Measurements from ENCODE around the gene ATP8A1. TPM values are rescaled to one million over a fixed set of nuclear protein-coding genes. Genes with fewer than 3 reads are reported as not detected.

The ATP8A1 gene
- total and polyA plus RNA-seq, 8 donors, result 21.5 to 60.9 (median 36.6) TPM

DNA sequence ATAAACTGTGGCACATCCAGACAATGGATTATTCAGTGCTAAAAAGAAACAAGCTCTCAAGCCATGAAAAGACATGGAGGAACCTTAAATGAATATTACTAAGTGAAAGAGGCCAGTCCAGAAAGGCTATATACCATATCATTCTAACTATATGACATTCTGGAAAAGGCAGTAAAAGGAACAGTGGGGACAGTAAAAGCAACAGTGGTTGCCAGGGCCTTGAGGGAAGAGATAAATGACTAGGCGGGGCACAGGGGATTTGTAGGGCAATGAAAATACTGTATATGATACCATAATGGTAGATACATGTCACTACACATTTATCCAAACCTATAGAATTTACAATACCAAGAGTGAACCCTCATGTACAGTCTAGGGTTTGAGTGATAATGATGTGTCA, 115.3 kb downstream of the ATP8A1 start:
- intact Hi-C loops (cut with DNase I), result no loop called here
- peaks cover 0 to 10% of the 10 kb centered on the region in 2 donors for H3K36me3 ChIP-seq
- ATAC-seq, result no peak

GRCh38 chr4:42533042-42533441, 123.9 kb downstream of the ATP8A1 start:
- H3K27ac ChIP-seq, result no peak overlapping the region
- TF ChIP-seq CTCF (IDR thresholded peaks at IDR 0.05), result no peak
- peaks cover 0 to 40% of the 10 kb centered on the region in 2 donors for H3K36me3 ChIP-seq
- H3K9me3 ChIP-seq, result no peaks in the 10 kb centered on the region
- DNase-seq (no peak), ATAC-seq (no peak)
- intact Hi-C loops (cut with DNase I), result no loop called here
- H3K4me1 ChIP-seq, result peaks cover 0 to 7% of the 10 kb centered on the region in 2 donors
- H3K4me3 ChIP-seq, result no peak overlapping the region
- no peaks in the 10 kb centered on the region for H3K27me3 ChIP-seq

More for the DNA sequence above, 115.3 kb downstream of the ATP8A1 start:
- no peaks in the 10 kb centered on the region for H3K4me1 ChIP-seq
- H3K9me3 ChIP-seq, result no peaks in the 10 kb centered on the region
- no peak for TF ChIP-seq CTCF (IDR thresholded peaks at IDR 0.05)
- H3K27ac ChIP-seq, result no peak overlapping the region
- no peak for DNase-seq
- no peaks in the 10 kb centered on the region for H3K27me3 ChIP-seq
- H3K4me3 ChIP-seq, result no peak overlapping the region

DNA sequence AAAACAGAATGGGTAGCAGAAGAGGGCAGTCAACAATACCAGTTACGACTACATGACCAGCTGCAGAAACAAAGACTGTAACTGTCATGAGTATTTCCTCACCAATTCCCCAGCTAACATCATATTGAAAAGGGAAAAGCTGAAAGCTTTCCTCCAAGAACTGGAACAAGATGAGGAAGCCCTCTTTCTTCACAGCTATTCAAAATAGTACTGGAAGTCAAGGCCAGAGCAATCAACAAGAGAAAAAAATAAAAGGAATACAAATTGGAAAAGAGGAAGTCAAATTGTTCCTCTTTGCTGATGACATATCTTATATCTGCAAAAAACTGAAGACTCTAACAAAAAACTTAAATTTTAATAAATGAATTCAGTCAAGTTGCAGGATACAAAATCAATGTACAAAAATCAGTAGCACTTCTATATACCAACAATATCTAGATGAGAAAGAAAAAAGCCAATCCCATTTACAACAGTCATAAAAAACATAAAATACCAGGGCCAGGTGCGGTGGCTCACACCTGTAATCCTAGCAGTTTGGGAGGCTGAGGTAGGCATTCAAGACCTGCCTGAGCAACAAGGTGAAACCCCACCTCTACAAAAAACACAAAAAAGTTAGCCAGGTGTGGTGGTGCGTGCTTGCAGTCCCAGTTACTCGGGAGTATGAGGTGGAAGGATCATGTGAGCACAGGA, 125.4 kb downstream of the ATP8A1 start:
- intact Hi-C loops (cut with DNase I), result no loop called here
- Histone ChIP-seq H3K27me3 (no peaks in the 10 kb centered on the region), H3K27ac (no peak overlapping the region), H3K4me1 (peaks cover 0 to 7% of the 10 kb centered on the region in 2 donors), H3K9me3 (no peaks in the 10 kb centered on the region), H3K4me3 (no peak overlapping the region), H3K36me3 (peaks cover 0 to 40% of the 10 kb centered on the region in 2 donors)
- ATAC-seq (no peak), DNase-seq (no peak)
- TF ChIP-seq CTCF (IDR thresholded peaks at IDR 0.05), result no peak

- H3K4me1 ChIP-seq, result no peaks in the 10 kb centered on the region
- TF ChIP-seq CTCF (IDR thresholded peaks at IDR 0.05), result no peak
- no peaks in the 10 kb centered on the region for H3K9me3 ChIP-seq
- no peak for ATAC-seq
- H3K27me3 ChIP-seq, result no peaks in the 10 kb centered on the region
- no peak for DNase-seq
- no peak overlapping the region for H3K27ac ChIP-seq
- H3K36me3 ChIP-seq, result peaks cover 0 to 38% of the 10 kb centered on the region in 2 donors
- intact Hi-C loops (cut with DNase I), result loop anchor here in 1 of 2 donors (5.0 kb wide), 1 partner anchor 151 kb away; no protein-coding TSS in a partner anchor
- H3K4me3 ChIP-seq, result no peak overlapping the region
Measured at GRCh38 chr4:42523066-42523718, 133.7 kb downstream of the ATP8A1 start.

GRCh38 chr4:42519803-42520417, 137.0 kb downstream of the ATP8A1 start:
- ATAC-seq (peak; percentile 77), DNase-seq (peak in 2 of 4 donors; percentile 53 to 72)
- peaks cover 0 to 32% of the 10 kb centered on the region in 2 donors for H3K36me3 ChIP-seq
- H3K4me3 ChIP-seq, result no peak overlapping the region
- no peaks in the 10 kb centered on the region for H3K4me1 ChIP-seq
- no peak overlapping the region for H3K27ac ChIP-seq
- no peaks in the 10 kb centered on the region for H3K9me3 ChIP-seq
- intact Hi-C loops (cut with DNase I), result loop anchor here in 1 of 2 donors (5.0 kb wide), 2 partner anchors 148 to 238 kb away; no protein-coding TSS in a partner anchor
- H3K27me3 ChIP-seq, result no peaks in the 10 kb centered on the region
- peak; percentile 53 to 68 for TF ChIP-seq CTCF (IDR thresholded peaks at IDR 0.05)
